HepG2 (cell line): ENCODE results near the gene TBC1D2B. TPM values are rescaled to one million over a fixed set of nuclear protein-coding genes. Genes with fewer than 3 reads are reported as not detected.

Experiments used
- AGO2 ChIP-seq: fragments of 200-400 bp; formaldehyde crosslinking; optimal IDR thresholded peaks from 2 replicates; pipeline ENCODE3; 2017; ENCODE audit warnings: mild to moderate bottlenecking, low read depth, low read length, moderate library complexity
- CHD2 ChIP-seq: IDR thresholded peaks from 2 replicates; pipeline ENCODE4 v1.6.1; 2011; ENCODE audit warnings: low read depth, low read length, improper control_type of control experiment
- CREB1 ChIP-seq, 2 experiments: fragments of 450-650 bp in 1 of 2; IDR thresholded peaks; 2 replicates each; pipeline ENCODE4 v1.6.1; 2016 to 2017; ENCODE audit warnings: control low read depth in 1 of 2, mild to moderate bottlenecking in 1 of 2, missing compliant biosample characterization in 1 of 2, missing genetic modification characterization in 1 of 2
- HCFC1 ChIP-seq: fragments of 150-350 bp; IDR thresholded peaks from 2 replicates; pipeline ENCODE4 v1.6.1; 2014; ENCODE audit warnings: low read depth, low read length
- HNRNPUL1 ChIP-seq: fragments of 200-400 bp; formaldehyde crosslinking; IDR thresholded peaks from 2 replicates; pipeline ENCODE4 v1.6.1; 2017; ENCODE audit warnings: low read depth, mild to moderate bottlenecking, low read length, moderate library complexity
- NR2F1 ChIP-seq, 2 experiments: fragments of 450-650 bp in 1 of 2; formaldehyde crosslinking in 1 of 2; IDR thresholded peaks; 2 replicates each; pipeline versions ENCODE4 v1.5.0 to v1.6.1; 2016 to 2020; ENCODE audit warnings: mild to moderate bottlenecking in 1 of 2, missing compliant biosample characterization in 1 of 2, missing genetic modification reagents in 1 of 2, moderate library complexity in 1 of 2
- NR2F2 ChIP-seq: IDR thresholded peaks from 2 replicates; pipeline ENCODE4 v1.6.1; 2012; ENCODE audit warnings: low read depth, inconsistent platforms, borderline replicate concordance
- PPARG ChIP-seq: conservative IDR thresholded peaks from 2 replicates; pipeline ENCODE4 v1.6.1; 2016; ENCODE audit warnings: missing biosample characterization, missing genetic modification reagents
- SIN3A ChIP-seq: IDR thresholded peaks from 2 replicates; pipeline ENCODE4 v1.6.1; 2011; ENCODE audit warnings: low read depth, mild to moderate bottlenecking, control low read depth, low read length, borderline replicate concordance
- SMAD1 ChIP-seq: sonication (generic); formaldehyde crosslinking; IDR thresholded peaks from 2 replicates; pipeline ENCODE4 v1.4.0; 2020; ENCODE audit warnings: missing genetic modification reagents, low read depth, mild to moderate bottlenecking, borderline replicate concordance
- TGIF2 ChIP-seq: IDR thresholded peaks from 2 replicates; pipeline ENCODE4 v1.6.1; 2016; ENCODE audit warnings: control low read depth, missing compliant biosample characterization
- TMF1 ChIP-seq: sonication (generic); formaldehyde crosslinking; IDR thresholded peaks from 2 replicates; pipeline ENCODE4 v1.8.1; 2022; ENCODE audit warnings: low read depth, missing genetic modification reagents
- ZBTB42 ChIP-seq: sonication (generic); formaldehyde crosslinking; IDR thresholded peaks from 2 replicates; pipeline ENCODE4 v1.5.0; 2020; ENCODE audit warnings: mild to moderate bottlenecking, missing genetic modification reagents
- ZFP41 ChIP-seq: sonication (generic); formaldehyde crosslinking; IDR thresholded peaks from 2 replicates; pipeline ENCODE4 v1.4.0; 2020; ENCODE audit warnings: mild to moderate bottlenecking, missing genetic modification reagents, borderline replicate concordance
- ZIK1 ChIP-seq: sonication (generic); formaldehyde crosslinking; IDR thresholded peaks from 2 replicates; pipeline ENCODE4 v1.5.0; 2020; ENCODE audit warnings: mild to moderate bottlenecking, low read depth, missing genetic modification reagents, borderline replicate concordance
- ZNF510 ChIP-seq: sonication (generic); formaldehyde crosslinking; IDR thresholded peaks from 2 replicates; pipeline ENCODE4 v1.4.0; 2020; ENCODE audit warnings: low read depth, mild to moderate bottlenecking, missing genetic modification reagents
- ZNF546 ChIP-seq: sonication (generic); formaldehyde crosslinking; conservative IDR thresholded peaks from 2 replicates; pipeline ENCODE4 v1.8.1; 2023; ENCODE audit warnings: mild to moderate bottlenecking, missing genetic modification reagents
- ZNF816 ChIP-seq: sonication (generic); formaldehyde crosslinking; IDR thresholded peaks from 2 replicates; pipeline ENCODE4 v1.8.0; 2022; ENCODE audit warnings: missing genetic modification reagents, mild to moderate bottlenecking, borderline replicate concordance
- polyA plus RNA-seq, 8 experiments: library from polyadenylated mRNA; depleted of rRNA in 3 of 8; stranded (reverse) in 7 of 8; unstranded in 1 of 8; fragments of >200 nt; fragmentation: Illumina TruSeq in 4 of 8; extraction: Trizol in 4 of 8; gene quantifications; 2 replicates each; pipeline versions ENCODE4 v1.2.1 to v1.2.3, GENCODE V29; 2011 to 2016; ENCODE audit warnings: low read depth in 4 of 8, missing spikeins in 1 of 8, mixed read lengths in 1 of 8; ENCODE audit not compliant: insufficient read depth in 1 of 8
- total RNA-seq, 5 experiments: library from RNA; depleted of rRNA; stranded (reverse); fragments of >200 nt; fragmentation: Illumina TruSeq; extraction: Trizol; gene quantifications; 2 replicates each; pipeline ENCODE4 v1.2.3, GENCODE V29; 2016; ENCODE audit warnings: low read depth in 1 of 5
- TF ChIP-seq, protein P1 (sequence below): sonication (generic); formaldehyde crosslinking; IDR thresholded peaks from 2 replicates; pipeline ENCODE4 v1.4.0; 2020; ENCODE audit warnings: mild to moderate bottlenecking, low read depth, missing genetic modification reagents
- TF ChIP-seq, protein P2 (sequence below): sonication (generic); formaldehyde crosslinking; conservative IDR thresholded peaks from 2 replicates; pipeline ENCODE4 v1.4.0; 2020; ENCODE audit warnings: mild to moderate bottlenecking, missing genetic modification reagents, moderate library complexity
- TF ChIP-seq, protein P3 (sequence below): sonication (generic); formaldehyde crosslinking; IDR thresholded peaks from 2 replicates; pipeline ENCODE4 v1.5.0; 2020; ENCODE audit warnings: mild to moderate bottlenecking, missing genetic modification reagents, borderline replicate concordance
- TF ChIP-seq, protein P4 (sequence below): sonication (generic); formaldehyde crosslinking; IDR thresholded peaks from 2 replicates; pipeline ENCODE4 v1.4.0; 2020; ENCODE audit warnings: low read depth, mild to moderate bottlenecking, missing genetic modification reagents

The TBC1D2B gene
- total and polyA plus RNA-seq, 2 of the 13 experiments (the other 11 are each of a cell fraction or from before 2014, with no cell fraction given), result 10.1 to 14.4 TPM

DNA sequence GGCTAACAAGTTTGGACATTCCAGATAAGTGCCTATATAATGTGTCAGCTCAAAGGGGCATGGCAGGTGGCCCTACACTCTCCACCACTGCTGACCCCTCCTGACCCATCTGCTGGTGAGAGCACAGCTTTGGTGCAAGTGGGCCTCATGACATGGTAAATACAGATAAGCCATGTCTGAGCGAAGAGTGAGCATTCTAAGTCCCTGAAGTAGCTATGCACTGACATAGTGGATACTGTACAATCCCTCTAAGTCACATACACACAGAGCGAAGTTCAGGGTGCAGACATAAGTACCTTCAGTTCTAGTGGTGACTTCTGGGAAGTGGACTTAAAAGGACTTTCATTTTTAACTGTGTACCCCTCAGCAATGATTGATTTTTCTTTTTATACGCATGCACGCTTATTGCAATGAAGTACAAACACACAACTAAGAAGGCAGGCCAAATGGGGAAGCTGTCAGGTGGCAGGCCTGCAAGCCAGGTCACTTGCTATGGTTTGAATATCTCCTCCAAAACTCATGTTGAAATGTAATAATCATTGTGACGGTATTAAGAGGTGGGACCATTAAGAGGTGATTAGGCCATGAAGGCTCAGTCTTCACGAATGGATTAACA lies 41.5 kb downstream of the TBC1D2B start (continued):
- TF ChIP-seq, protein P1, sequence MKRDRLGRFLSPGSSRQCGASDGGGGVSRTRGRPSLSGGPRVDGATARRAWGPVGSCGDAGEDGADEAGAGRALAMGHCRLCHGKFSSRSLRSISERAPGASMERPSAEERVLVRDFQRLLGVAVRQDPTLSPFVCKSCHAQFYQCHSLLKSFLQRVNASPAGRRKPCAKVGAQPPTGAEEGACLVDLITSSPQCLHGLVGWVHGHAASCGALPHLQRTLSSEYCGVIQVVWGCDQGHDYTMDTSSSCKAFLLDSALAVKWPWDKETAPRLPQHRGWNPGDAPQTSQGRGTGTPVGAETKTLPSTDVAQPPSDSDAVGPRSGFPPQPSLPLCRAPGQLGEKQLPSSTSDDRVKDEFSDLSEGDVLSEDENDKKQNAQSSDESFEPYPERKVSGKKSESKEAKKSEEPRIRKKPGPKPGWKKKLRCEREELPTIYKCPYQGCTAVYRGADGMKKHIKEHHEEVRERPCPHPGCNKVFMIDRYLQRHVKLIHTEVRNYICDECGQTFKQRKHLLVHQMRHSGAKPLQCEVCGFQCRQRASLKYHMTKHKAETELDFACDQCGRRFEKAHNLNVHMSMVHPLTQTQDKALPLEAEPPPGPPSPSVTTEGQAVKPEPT (CRISPR knock-in tag), result no peak
- TF ChIP-seq ZNF510 (CRISPR knock-in tag) (no peak), ZFP41 (CRISPR knock-in tag) (no peak), CREB1 (IDR thresholded peaks at IDR 0.05) (no peak), CREB1 (CRISPR knock-in tag; IDR thresholded peaks at IDR 0.05) (no peak), ZNF816 (CRISPR knock-in tag) (no peak), ZNF546 (CRISPR knock-in tag) (no peak), HNRNPUL1 (no peak), PPARG (CRISPR knock-in tag) (no peak; the same call in 1 of the 2 replicates), CHD2 (no peak), SMAD1 (CRISPR knock-in tag) (no peak), NR2F2 (peak; percentile 70; the same call in 1 of the 2 replicates), NR2F1 (CRISPR knock-in tag; IDR thresholded peaks at IDR 0.05) (peak; percentile 53 to 77; a peak in 1 of 4 replicates), TGIF2 (CRISPR knock-in tag) (peak; percentile 25; the same call in 1 of the 2 replicates), SIN3A (no peak), ZBTB42 (CRISPR knock-in tag) (no peak), TMF1 (CRISPR knock-in tag) (no peak), HCFC1 (no peak), ZIK1 (CRISPR knock-in tag) (no peak), AGO2 (no peak)
- TF ChIP-seq, protein P2, sequence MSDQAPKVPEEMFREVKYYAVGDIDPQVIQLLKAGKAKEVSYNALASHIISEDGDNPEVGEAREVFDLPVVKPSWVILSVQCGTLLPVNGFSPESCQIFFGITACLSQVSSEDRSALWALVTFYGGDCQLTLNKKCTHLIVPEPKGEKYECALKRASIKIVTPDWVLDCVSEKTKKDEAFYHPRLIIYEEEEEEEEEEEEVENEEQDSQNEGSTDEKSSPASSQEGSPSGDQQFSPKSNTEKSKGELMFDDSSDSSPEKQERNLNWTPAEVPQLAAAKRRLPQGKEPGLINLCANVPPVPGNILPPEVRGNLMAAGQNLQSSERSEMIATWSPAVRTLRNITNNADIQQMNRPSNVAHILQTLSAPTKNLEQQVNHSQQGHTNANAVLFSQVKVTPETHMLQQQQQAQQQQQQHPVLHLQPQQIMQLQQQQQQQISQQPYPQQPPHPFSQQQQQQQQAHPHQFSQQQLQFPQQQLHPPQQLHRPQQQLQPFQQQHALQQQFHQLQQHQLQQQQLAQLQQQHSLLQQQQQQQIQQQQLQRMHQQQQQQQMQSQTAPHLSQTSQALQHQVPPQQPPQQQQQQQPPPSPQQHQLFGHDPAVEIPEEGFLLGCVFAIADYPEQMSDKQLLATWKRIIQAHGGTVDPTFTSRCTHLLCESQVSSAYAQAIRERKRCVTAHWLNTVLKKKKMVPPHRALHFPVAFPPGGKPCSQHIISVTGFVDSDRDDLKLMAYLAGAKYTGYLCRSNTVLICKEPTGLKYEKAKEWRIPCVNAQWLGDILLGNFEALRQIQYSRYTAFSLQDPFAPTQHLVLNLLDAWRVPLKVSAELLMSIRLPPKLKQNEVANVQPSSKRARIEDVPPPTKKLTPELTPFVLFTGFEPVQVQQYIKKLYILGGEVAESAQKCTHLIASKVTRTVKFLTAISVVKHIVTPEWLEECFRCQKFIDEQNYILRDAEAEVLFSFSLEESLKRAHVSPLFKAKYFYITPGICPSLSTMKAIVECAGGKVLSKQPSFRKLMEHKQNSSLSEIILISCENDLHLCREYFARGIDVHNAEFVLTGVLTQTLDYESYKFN, result peak; percentile 85
- TF ChIP-seq, protein P3, sequence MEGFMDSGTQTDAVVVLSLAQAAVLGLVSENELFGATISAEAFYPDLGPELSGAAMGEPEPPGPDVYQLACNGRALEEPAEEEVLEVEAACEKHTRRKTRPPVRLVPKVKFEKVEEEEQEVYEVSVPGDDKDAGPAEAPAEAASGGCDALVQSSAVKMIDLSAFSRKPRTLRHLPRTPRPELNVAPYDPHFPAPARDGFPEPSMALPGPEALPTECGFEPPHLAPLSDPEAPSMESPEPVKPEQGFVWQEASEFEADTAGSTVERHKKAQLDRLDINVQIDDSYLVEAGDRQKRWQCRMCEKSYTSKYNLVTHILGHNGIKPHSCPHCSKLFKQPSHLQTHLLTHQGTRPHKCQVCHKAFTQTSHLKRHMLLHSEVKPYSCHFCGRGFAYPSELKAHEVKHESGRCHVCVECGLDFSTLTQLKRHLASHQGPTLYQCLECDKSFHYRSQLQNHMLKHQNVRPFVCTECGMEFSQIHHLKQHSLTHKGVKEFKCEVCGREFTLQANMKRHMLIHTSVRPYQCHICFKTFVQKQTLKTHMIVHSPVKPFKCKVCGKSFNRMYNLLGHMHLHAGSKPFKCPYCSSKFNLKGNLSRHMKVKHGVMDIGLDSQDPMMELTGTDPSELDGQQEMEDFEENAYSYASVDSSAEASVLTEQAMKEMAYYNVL (CRISPR knock-in tag), result no peak
- TF ChIP-seq, protein P4, sequence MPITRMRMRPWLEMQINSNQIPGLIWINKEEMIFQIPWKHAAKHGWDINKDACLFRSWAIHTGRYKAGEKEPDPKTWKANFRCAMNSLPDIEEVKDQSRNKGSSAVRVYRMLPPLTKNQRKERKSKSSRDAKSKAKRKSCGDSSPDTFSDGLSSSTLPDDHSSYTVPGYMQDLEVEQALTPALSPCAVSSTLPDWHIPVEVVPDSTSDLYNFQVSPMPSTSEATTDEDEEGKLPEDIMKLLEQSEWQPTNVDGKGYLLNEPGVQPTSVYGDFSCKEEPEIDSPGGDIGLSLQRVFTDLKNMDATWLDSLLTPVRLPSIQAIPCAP (CRISPR knock-in tag), result no peak
